T-helper 1 cell treated with Interleukin-12 subunit alpha and Interleukin-12 subunit beta and Interleukin-4 antibody, amounts not matched to agents 30 μg/mL and 1 μg/mL, for 36 hours (primary cell): Measurements from ENCODE around the gene KRTAP12-2.
A peak's percentile ranks its signal among the peaks of the same experiment; 100 is the strongest.
"Not testable (repeated sequence)": the region's sequence is repeated elsewhere in the genome, so short reads cannot be mapped to it uniquely, and the experiment has no call there.

Source experiments
- H3K27ac Mint-ChIP-seq: one replicate; pipeline ENCODE4 v1.8.0; 2021; ENCODE audit warnings: mild to moderate bottlenecking, mixed read lengths
- H3K27me3 Mint-ChIP-seq: one replicate; pipeline ENCODE4 v1.8.0; 2021; ENCODE audit warnings: low read depth, mixed read lengths
- H3K36me3 Mint-ChIP-seq: one replicate; pipeline ENCODE4 v1.8.0; 2021; ENCODE audit warnings: low read depth, mixed read lengths
- H3K4me1 Mint-ChIP-seq: one replicate; pipeline ENCODE4 v1.8.0; 2021; ENCODE audit warnings: low read depth, mixed read lengths
- H3K4me3 Mint-ChIP-seq: one replicate; pipeline ENCODE4 v1.8.0; 2021; ENCODE audit warnings: mild to moderate bottlenecking, moderate library complexity, mixed read lengths
- H3K9me3 Mint-ChIP-seq: one replicate; pipeline ENCODE4 v1.8.0; 2021; ENCODE audit warnings: mixed read lengths

Gene KRTAP12-2

GRCh38 chr21:44639331-44639655, 27.4 kb downstream of the KRTAP12-2 start:
- Mint-ChIP-seq H3K27ac (peak overlapping the region; percentile 36), H3K4me3 (no peak overlapping the region), H3K36me3 (peaks cover 15% of the 10 kb centered on the region), H3K27me3 (peaks cover 23% of the 10 kb centered on the region), H3K4me1 (peaks cover 3% of the 10 kb centered on the region), H3K9me3 (peaks cover 48% of the 10 kb centered on the region)

- Mint-ChIP-seq H3K36me3 (peaks cover 13% of the 10 kb centered on the region), H3K27me3 (peaks cover 29% of the 10 kb centered on the region), H3K9me3 (peaks cover 45% of the 10 kb centered on the region), H3K27ac (peak overlapping the region; percentile 36)
- H3K4me3 Mint-ChIP-seq, H3K4me1 Mint-ChIP-seq: not testable (repeated sequence)
Measured at GRCh38 chr21:44638506-44639330, 28.0 kb downstream of the KRTAP12-2 start.

GRCh38 chr21:44637851-44638348, 28.8 kb downstream of the KRTAP12-2 start:
- H3K27ac Mint-ChIP-seq: peak overlapping the region; percentile 55
- not testable (repeated sequence) for H3K4me1 Mint-ChIP-seq, H3K4me3 Mint-ChIP-seq
- H3K36me3 Mint-ChIP-seq: peaks cover 16% of the 10 kb centered on the region
- H3K9me3 Mint-ChIP-seq: peaks cover 43% of the 10 kb centered on the region
- peaks cover 36% of the 10 kb centered on the region for H3K27me3 Mint-ChIP-seq

GRCh38 chr21:44637018-44637850, 29.5 kb downstream of the KRTAP12-2 start, which contains the start of gene KRTAP10-10:
Gene KRTAP10-10 (plus strand): TSS chr21:44637356. CDS start chr21:44637418, 62 bp downstream.
- H3K4me3 Mint-ChIP-seq: no peak within 1 kb of the TSS
- peaks cover 14% of the 10 kb centered on the region for H3K36me3 Mint-ChIP-seq
- peaks cover 44% of the 10 kb centered on the region for H3K9me3 Mint-ChIP-seq
- H3K27me3 Mint-ChIP-seq: peaks cover 36% of the 10 kb centered on the region
- H3K4me1 Mint-ChIP-seq: no peaks in the 10 kb centered on the region
- peak within 1 kb of the TSS; percentile 55 for H3K27ac Mint-ChIP-seq

- Mint-ChIP-seq H3K27ac (no peak overlapping the region), H3K4me1 (no peaks in the 10 kb centered on the region), H3K4me3 (no peak overlapping the region), H3K9me3 (peaks cover 45% of the 10 kb centered on the region), H3K27me3 (peaks cover 41% of the 10 kb centered on the region), H3K36me3 (peaks cover 17% of the 10 kb centered on the region)
Measured at GRCh38 chr21:44636209-44637017, 30.3 kb downstream of the KRTAP12-2 start.

GRCh38 chr21:44632067-44632466, 34.7 kb downstream of the KRTAP12-2 start:
- no peak overlapping the region for H3K27ac Mint-ChIP-seq
- peaks cover 6% of the 10 kb centered on the region for H3K4me1 Mint-ChIP-seq
- H3K4me3 Mint-ChIP-seq: no peak overlapping the region
- peaks cover 21% of the 10 kb centered on the region for H3K36me3 Mint-ChIP-seq
- H3K27me3 Mint-ChIP-seq: peaks cover 46% of the 10 kb centered on the region
- peaks cover 45% of the 10 kb centered on the region for H3K9me3 Mint-ChIP-seq

- Mint-ChIP-seq H3K4me3 (no peak overlapping the region), H3K27me3 (peaks cover 39% of the 10 kb centered on the region), H3K4me1 (peaks cover 6% of the 10 kb centered on the region), H3K9me3 (peaks cover 45% of the 10 kb centered on the region), H3K27ac (no peak overlapping the region), H3K36me3 (peaks cover 21% of the 10 kb centered on the region)
Measured at GRCh38 chr21:44630440-44630839, 36.3 kb downstream of the KRTAP12-2 start.

GRCh38 chr21:44628707-44629391, 37.9 kb downstream of the KRTAP12-2 start:
- H3K4me3 Mint-ChIP-seq: no peak overlapping the region
- peaks cover 25% of the 10 kb centered on the region for H3K36me3 Mint-ChIP-seq
- H3K27ac Mint-ChIP-seq: no peak overlapping the region
- H3K9me3 Mint-ChIP-seq: peaks cover 51% of the 10 kb centered on the region
- peaks cover 34% of the 10 kb centered on the region for H3K27me3 Mint-ChIP-seq
- peaks cover 6% of the 10 kb centered on the region for H3K4me1 Mint-ChIP-seq

- Mint-ChIP-seq H3K36me3 (peaks cover 27% of the 10 kb centered on the region), H3K9me3 (peaks cover 54% of the 10 kb centered on the region), H3K27me3 (peaks cover 29% of the 10 kb centered on the region)
- H3K4me1 Mint-ChIP-seq, H3K27ac Mint-ChIP-seq, H3K4me3 Mint-ChIP-seq: not testable (repeated sequence)
Measured at GRCh38 chr21:44627831-44628233, 38.9 kb downstream of the KRTAP12-2 start.

GRCh38 chr21:44627181-44627822, 39.4 kb downstream of the KRTAP12-2 start:
- peaks cover 55% of the 10 kb centered on the region for H3K9me3 Mint-ChIP-seq
- H3K4me1 Mint-ChIP-seq, H3K27ac Mint-ChIP-seq, H3K4me3 Mint-ChIP-seq: not testable (repeated sequence)
- H3K36me3 Mint-ChIP-seq: peaks cover 27% of the 10 kb centered on the region
- peaks cover 34% of the 10 kb centered on the region for H3K27me3 Mint-ChIP-seq

GRCh38 chr21:44626673-44627143, 40.0 kb downstream of the KRTAP12-2 start, which contains the start of gene KRTAP10-9:
Gene KRTAP10-9 (plus strand): TSS chr21:44627093. CDS start chr21:44627172, 79 bp downstream.
- H3K27ac Mint-ChIP-seq: no peak within 1 kb of the TSS
- H3K4me1 Mint-ChIP-seq: peaks cover 6% of the 10 kb centered on the region
- peaks cover 29% of the 10 kb centered on the region for H3K27me3 Mint-ChIP-seq
- peaks cover 55% of the 10 kb centered on the region for H3K9me3 Mint-ChIP-seq
- peaks cover 28% of the 10 kb centered on the region for H3K36me3 Mint-ChIP-seq
- no peak within 1 kb of the TSS for H3K4me3 Mint-ChIP-seq

GRCh38 chr21:44626262-44626661, 40.5 kb downstream of the KRTAP12-2 start:
- H3K36me3 Mint-ChIP-seq: peaks cover 25% of the 10 kb centered on the region
- H3K27me3 Mint-ChIP-seq: peaks cover 26% of the 10 kb centered on the region
- peaks cover 51% of the 10 kb centered on the region for H3K9me3 Mint-ChIP-seq
- no peak overlapping the region for H3K27ac Mint-ChIP-seq
- peaks cover 6% of the 10 kb centered on the region for H3K4me1 Mint-ChIP-seq
- H3K4me3 Mint-ChIP-seq: no peak overlapping the region

GRCh38 chr21:44625756-44626155, 41.0 kb downstream of the KRTAP12-2 start:
- Mint-ChIP-seq H3K36me3 (peaks cover 24% of the 10 kb centered on the region), H3K4me3 (no peak overlapping the region), H3K27ac (no peak overlapping the region), H3K9me3 (peaks cover 48% of the 10 kb centered on the region), H3K27me3 (peaks cover 28% of the 10 kb centered on the region), H3K4me1 (peaks cover 7% of the 10 kb centered on the region)
